Measurements from ENCODE around the gene EHMT2.

EHMT2 gene

GRCh38 chr6:31882344-31882743, 15.2 kb downstream of the EHMT2 start:
- no peak for TF ChIP-seq CTCF (conservative IDR thresholded peaks at IDR 0.05; ENCODE audit: low read depth, low read length)
- DNase-seq (ENCODE audit: low read depth), result peak; percentile 53
- H3K4me3 ChIP-seq (ENCODE audit: low read depth, low read length), result no peak overlapping the region

- no peak for TF ChIP-seq CTCF (conservative IDR thresholded peaks at IDR 0.05; ENCODE audit: low read depth, low read length)
- no peak overlapping the region for H3K4me3 ChIP-seq (ENCODE audit: low read depth, low read length)
Measured at GRCh38 chr6:31881136-31881859, 16.2 kb downstream of the EHMT2 start.

GRCh38 chr6:31880616-31881015, 16.9 kb downstream of the EHMT2 start:
- no peak for DNase-seq (ENCODE audit: low read depth)
- no peak for TF ChIP-seq CTCF (conservative IDR thresholded peaks at IDR 0.05; ENCODE audit: low read depth, low read length)
- no peak overlapping the region for H3K4me3 ChIP-seq (ENCODE audit: low read depth, low read length)

More at GRCh38 chr6:31881136-31881859, 16.2 kb downstream of the EHMT2 start:
- no peak for DNase-seq (ENCODE audit: low read depth)

- no peak for TF ChIP-seq CTCF (conservative IDR thresholded peaks at IDR 0.05; ENCODE audit: low read depth, low read length)
- no peak for DNase-seq (ENCODE audit: low read depth)
- no peak overlapping the region for H3K4me3 ChIP-seq (ENCODE audit: low read depth, low read length)
Measured at GRCh38 chr6:31879901-31880300, 17.6 kb downstream of the EHMT2 start.

GRCh38 chr6:31879143-31879542, 18.4 kb downstream of the EHMT2 start:
- no peak for TF ChIP-seq CTCF (conservative IDR thresholded peaks at IDR 0.05; ENCODE audit: low read depth, low read length)
- DNase-seq (ENCODE audit: low read depth), result no peak
- H3K4me3 ChIP-seq (ENCODE audit: low read depth, low read length), result no peak overlapping the region

GRCh38 chr6:31878726-31879125, 18.8 kb downstream of the EHMT2 start, which contains the start of gene SLC44A4:
SLC44A4 (minus strand) TSS chr6:31878997; CDS start chr6:31878980, 17 bp downstream.
- TF ChIP-seq CTCF (conservative IDR thresholded peaks at IDR 0.05; ENCODE audit: low read depth, low read length), result no peak
- no peak for DNase-seq (ENCODE audit: low read depth)
- H3K4me3 ChIP-seq (ENCODE audit: low read depth, low read length), result no peak within 1 kb of the TSS

- no peak for TF ChIP-seq CTCF (conservative IDR thresholded peaks at IDR 0.05; ENCODE audit: low read depth, low read length)
- DNase-seq (ENCODE audit: low read depth), result no peak
Measured at GRCh38 chr6:31878222-31878621, 19.3 kb downstream of the EHMT2 start.

More at GRCh38 chr6:31878222-31878621, 19.3 kb downstream of the EHMT2 start:
- H3K4me3 ChIP-seq (ENCODE audit: low read depth, low read length), result no peak overlapping the region
